ENCODE results near the gene EIPR1.

- TF ChIP-seq CTCF (IDR thresholded peaks at IDR 0.05; ENCODE audit: poor library complexity, severe bottlenecking) (no peak), EP300 (conservative IDR thresholded peaks at IDR 0.05; ENCODE audit: poor library complexity, severe bottlenecking) (no peak), POLR2AphosphoS5 (IDR thresholded peaks at IDR 0.05) (no peak), EZH2 (IDR thresholded peaks at IDR 0.05; ENCODE audit: borderline replicate concordance, insufficient read depth, low read length, poor library complexity, severe bottlenecking) (no peak), RAD21 (conservative IDR thresholded peaks at IDR 0.05) (no peak), MXI1 (conservative IDR thresholded peaks at IDR 0.05; ENCODE audit: poor library complexity, severe bottlenecking) (no peak), SMC3 (conservative IDR thresholded peaks at IDR 0.05; ENCODE audit: poor library complexity) (no peak), TAF1 (IDR thresholded peaks at IDR 0.05; ENCODE audit: low read depth) (no peak)
- TF ChIP-seq, protein P1, sequence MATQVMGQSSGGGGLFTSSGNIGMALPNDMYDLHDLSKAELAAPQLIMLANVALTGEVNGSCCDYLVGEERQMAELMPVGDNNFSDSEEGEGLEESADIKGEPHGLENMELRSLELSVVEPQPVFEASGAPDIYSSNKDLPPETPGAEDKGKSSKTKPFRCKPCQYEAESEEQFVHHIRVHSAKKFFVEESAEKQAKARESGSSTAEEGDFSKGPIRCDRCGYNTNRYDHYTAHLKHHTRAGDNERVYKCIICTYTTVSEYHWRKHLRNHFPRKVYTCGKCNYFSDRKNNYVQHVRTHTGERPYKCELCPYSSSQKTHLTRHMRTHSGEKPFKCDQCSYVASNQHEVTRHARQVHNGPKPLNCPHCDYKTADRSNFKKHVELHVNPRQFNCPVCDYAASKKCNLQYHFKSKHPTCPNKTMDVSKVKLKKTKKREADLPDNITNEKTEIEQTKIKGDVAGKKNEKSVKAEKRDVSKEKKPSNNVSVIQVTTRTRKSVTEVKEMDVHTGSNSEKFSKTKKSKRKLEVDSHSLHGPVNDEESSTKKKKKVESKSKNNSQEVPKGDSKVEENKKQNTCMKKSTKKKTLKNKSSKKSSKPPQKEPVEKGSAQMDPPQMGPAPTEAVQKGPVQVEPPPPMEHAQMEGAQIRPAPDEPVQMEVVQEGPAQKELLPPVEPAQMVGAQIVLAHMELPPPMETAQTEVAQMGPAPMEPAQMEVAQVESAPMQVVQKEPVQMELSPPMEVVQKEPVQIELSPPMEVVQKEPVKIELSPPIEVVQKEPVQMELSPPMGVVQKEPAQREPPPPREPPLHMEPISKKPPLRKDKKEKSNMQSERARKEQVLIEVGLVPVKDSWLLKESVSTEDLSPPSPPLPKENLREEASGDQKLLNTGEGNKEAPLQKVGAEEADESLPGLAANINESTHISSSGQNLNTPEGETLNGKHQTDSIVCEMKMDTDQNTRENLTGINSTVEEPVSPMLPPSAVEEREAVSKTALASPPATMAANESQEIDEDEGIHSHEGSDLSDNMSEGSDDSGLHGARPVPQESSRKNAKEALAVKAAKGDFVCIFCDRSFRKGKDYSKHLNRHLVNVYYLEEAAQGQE (IDR thresholded peaks at IDR 0.05; ENCODE audit: borderline replicate concordance), result no peak
Measured at GRCh38 chr2:3267869-3268704, 109.5 kb downstream of the EIPR1 start.

Data from neural cell (in vitro differentiated cells).